KMS-11 (cell line): ENCODE results near the gene KIF26B.

Experiments
- H2AFZ ChIP-seq: fragments of 200-600 bp; sonication (generic); 2 replicates; pipeline ENCODE4 v1.6.1; 2016; ENCODE audit warnings: antibody characterized with exemption, mixed run types, low read depth
- H3K27ac ChIP-seq: fragments of 200-600 bp; sonication (generic); 2 replicates; pipeline ENCODE4 v1.6.1; 2016; ENCODE audit warnings: mild to moderate bottlenecking, mixed run types
- H3K27me3 ChIP-seq: fragments of 200-600 bp; sonication (generic); 2 replicates; pipeline ENCODE4 v1.6.1; 2017; ENCODE audit warnings: mild to moderate bottlenecking, low read depth, mixed run types, moderate library complexity; ENCODE audit not compliant: insufficient read depth
- H3K36me3 ChIP-seq: fragments of 200-600 bp; sonication (generic); 2 replicates; pipeline ENCODE4 v1.6.1; 2017; ENCODE audit warnings: mild to moderate bottlenecking, mixed run types; ENCODE audit not compliant: insufficient read depth
- H3K4me1 ChIP-seq: fragments of 200-600 bp; sonication (generic); 2 replicates; pipeline ENCODE4 v1.6.1; 2016; ENCODE audit warnings: mild to moderate bottlenecking, low read depth, mixed run types; ENCODE audit not compliant: poor library complexity, severe bottlenecking
- H3K4me2 ChIP-seq: fragments of 200-600 bp; sonication (generic); 2 replicates; pipeline ENCODE4 v1.7.0; 2016; ENCODE audit warnings: mild to moderate bottlenecking, mixed run types
- H3K4me3 ChIP-seq: fragments of 200-600 bp; sonication (generic); IDR thresholded peaks from 2 replicates; pipeline ENCODE4 v1.6.1; 2017; ENCODE audit warnings: low read depth, low read length, mixed read lengths; ENCODE audit not compliant: insufficient read depth
- H3K79me2 ChIP-seq: fragments of 200-600 bp; sonication (generic); 2 replicates; pipeline ENCODE4 v1.6.1; 2016; ENCODE audit warnings: low read depth, mixed run types; ENCODE audit not compliant: insufficient read depth
- H3K9ac ChIP-seq: fragments of 200-600 bp; sonication (generic); 2 replicates; pipeline ENCODE4 v1.6.1; 2016; ENCODE audit warnings: mild to moderate bottlenecking, mixed run types
- H4K20me1 ChIP-seq: fragments of 200-600 bp; sonication (generic); 2 replicates; pipeline ENCODE4 v1.6.1; 2016; ENCODE audit warnings: mild to moderate bottlenecking, mixed run types; ENCODE audit not compliant: insufficient read depth
- CTCF ChIP-seq: fragments of 200-600 bp; sonication (generic); conservative IDR thresholded peaks from 2 replicates; pipeline ENCODE4 v1.6.1; 2017; ENCODE audit warnings: low read depth, mild to moderate bottlenecking, antibody characterized with exemption, low read length, moderate library complexity, mixed read lengths

Gene KIF26B

GRCh38 chr1:245153552-245154428 lies 995 bp upstream of the KIF26B start:
- Histone ChIP-seq H3K4me2 (peak overlapping the region; percentile 99), H3K27ac (no peak overlapping the region)

GRCh38 chr1:245155272-245156040 lies 671 bp downstream of the KIF26B start:
- no peaks in the 10 kb centered on the region for H4K20me1 ChIP-seq
- H3K36me3 ChIP-seq = no peaks in the 10 kb centered on the region
- peak overlapping the region; percentile 99 for H3K4me2 ChIP-seq
- TF ChIP-seq CTCF = no peak
- H2AFZ ChIP-seq = peak overlapping the region; percentile 98; the same call in 1 of the 2 replicates
- no peak overlapping the region for H3K27ac ChIP-seq
- peaks cover 8% of the 10 kb centered on the region for H3K4me1 ChIP-seq
- H3K9ac ChIP-seq = no peak overlapping the region
- H3K79me2 ChIP-seq = no peaks in the 10 kb centered on the region
- H3K27me3 ChIP-seq = peaks cover 12% of the 10 kb centered on the region
- H3K4me3 ChIP-seq = peak overlapping the region; percentile 66

More at GRCh38 chr1:245153552-245154428, 995 bp upstream of the KIF26B start:
- H3K4me3 ChIP-seq = peak overlapping the region; percentile 84
- no peak for TF ChIP-seq CTCF
- H3K36me3 ChIP-seq = no peaks in the 10 kb centered on the region
- no peaks in the 10 kb centered on the region for H3K79me2 ChIP-seq
- peak overlapping the region; percentile 33; the same call in 1 of the 2 replicates for H3K9ac ChIP-seq
- H3K4me1 ChIP-seq = peaks cover 8% of the 10 kb centered on the region
- peaks cover 12% of the 10 kb centered on the region for H3K27me3 ChIP-seq
- no peaks in the 10 kb centered on the region for H4K20me1 ChIP-seq
- peak overlapping the region; percentile 98 for H2AFZ ChIP-seq

- peak overlapping the region; percentile 72 for H3K4me3 ChIP-seq
- no peak overlapping the region for H3K27ac ChIP-seq
- no peaks in the 10 kb centered on the region for H4K20me1 ChIP-seq
- peaks cover 8% of the 10 kb centered on the region for H3K4me1 ChIP-seq
- no peak overlapping the region for H3K9ac ChIP-seq
- peak overlapping the region; percentile 98 for H2AFZ ChIP-seq
- peak; percentile 49 for TF ChIP-seq CTCF
- no peaks in the 10 kb centered on the region for H3K79me2 ChIP-seq
- H3K4me2 ChIP-seq = peak overlapping the region; percentile 99
- H3K27me3 ChIP-seq = peaks cover 12% of the 10 kb centered on the region
- H3K36me3 ChIP-seq = no peaks in the 10 kb centered on the region
Observed at GRCh38 chr1:245156041-245156735, 1.4 kb downstream of the KIF26B start.

- no peak overlapping the region for H3K9ac ChIP-seq
- H3K27ac ChIP-seq = no peak overlapping the region
- H3K27me3 ChIP-seq = peaks cover 12% of the 10 kb centered on the region
- H3K4me2 ChIP-seq = peak overlapping the region; percentile 99
- peaks cover 8% of the 10 kb centered on the region for H3K4me1 ChIP-seq
- H3K79me2 ChIP-seq = no peaks in the 10 kb centered on the region
- H3K4me3 ChIP-seq = peak overlapping the region; percentile 72
- TF ChIP-seq CTCF = peak; percentile 20; the same call in 1 of the 2 replicates
- H4K20me1 ChIP-seq = no peaks in the 10 kb centered on the region
- peak overlapping the region; percentile 98 for H2AFZ ChIP-seq
- H3K36me3 ChIP-seq = no peaks in the 10 kb centered on the region
Observed at GRCh38 chr1:245156736-245157505, 2.1 kb downstream of the KIF26B start.
